ENCODE results near the gene ORAI3.

The ORAI3 gene

GRCh38 chr16:30947859-30948666 is 805 bp upstream of the ORAI3 start:
- peak; percentile 98 for DNase-seq (ENCODE audit: low read depth)

GRCh38 chr16:30949650-30950515 is 1.0 kb downstream of the ORAI3 start:
- peak; percentile 86 for DNase-seq (ENCODE audit: low read depth)

- no peak for DNase-seq (ENCODE audit: low read depth)
Measured at GRCh38 chr16:30950516-30951065, 1.7 kb downstream of the ORAI3 start.

- no peak for DNase-seq (ENCODE audit: low read depth)
Measured at GRCh38 chr16:30951193-30951592, 2.3 kb downstream of the ORAI3 start.

GRCh38 chr16:30951750-30952149 is 2.9 kb downstream of the ORAI3 start:
- peak; percentile 54 for DNase-seq (ENCODE audit: low read depth)

GRCh38 chr16:30953111-30953510 is 4.2 kb downstream of the ORAI3 start:
- no peak for DNase-seq (ENCODE audit: low read depth)

- DNase-seq (ENCODE audit: low read depth): peak; percentile 71
Measured at GRCh38 chr16:30953511-30954124, 4.8 kb downstream of the ORAI3 start.

- DNase-seq (ENCODE audit: low read depth): no peak
Measured at GRCh38 chr16:30954993-30955392, 6.1 kb downstream of the ORAI3 start.

- DNase-seq (ENCODE audit: low read depth): peak; percentile 86
Measured at GRCh38 chr16:30956601-30957455, 8.0 kb downstream of the ORAI3 start.

- peak; percentile 95 for DNase-seq (ENCODE audit: low read depth)
Measured at GRCh38 chr16:30957456-30958174, 8.7 kb downstream of the ORAI3 start, which contains the start of gene SETD1A. Gene SETD1A (plus strand): TSS chr16:30957754. CDS start chr16:30958732, 978 bp downstream.

- DNase-seq (ENCODE audit: low read depth): peak; percentile 67
Measured at GRCh38 chr16:30958175-30959079, 9.6 kb downstream of the ORAI3 start.

- DNase-seq (ENCODE audit: low read depth): no peak
Measured at GRCh38 chr16:30961384-30961783, 12.5 kb downstream of the ORAI3 start.

- no peak for DNase-seq (ENCODE audit: low read depth)
Measured at GRCh38 chr16:30963925-30964511, 15.2 kb downstream of the ORAI3 start.

GRCh38 chr16:30964574-30965226 is 15.8 kb downstream of the ORAI3 start:
- DNase-seq (ENCODE audit: low read depth): no peak

GRCh38 chr16:30965436-30965835 is 16.6 kb downstream of the ORAI3 start:
- no peak for DNase-seq (ENCODE audit: low read depth)

GRCh38 chr16:30966033-30966619 is 17.3 kb downstream of the ORAI3 start:
- no peak for DNase-seq (ENCODE audit: low read depth)

GRCh38 chr16:30967795-30968194 is 18.9 kb downstream of the ORAI3 start:
- no peak for DNase-seq (ENCODE audit: low read depth)

GRCh38 chr16:30969246-30969842 is 20.5 kb downstream of the ORAI3 start:
- no peak for DNase-seq (ENCODE audit: low read depth)

All from EH (cell line).